Measurements from ENCODE around the gene GRIK1.
A peak's percentile ranks its signal among the peaks of the same experiment; 100 is the strongest.

Gene GRIK1

GRCh38 chr21:29654203-29654602, 285.6 kb downstream of the GRIK1 start:
- Histone ChIP-seq H3K27me3 (replicated peaks; ENCODE audit: control insufficient read depth, insufficient read depth, low read length) (no peaks in the 10 kb centered on the region), H3K36me3 (ENCODE audit: control insufficient read depth, insufficient read depth, low read length, severe bottlenecking) (no peaks in the 10 kb centered on the region), H3K4me1 (ENCODE audit: control insufficient read depth, insufficient read depth, low read length) (peaks cover 6% of the 10 kb centered on the region), H3K4me3 (ENCODE audit: low read length) (no peak overlapping the region), H3K9me3 (ENCODE audit: control insufficient read depth, low read length) (no peaks in the 10 kb centered on the region), H3K9ac (ENCODE audit: low read length) (no peak overlapping the region)
- DNase-seq (ENCODE audit: low read depth): no peak

- H3K9me3 ChIP-seq (ENCODE audit: control insufficient read depth, low read length): no peaks in the 10 kb centered on the region
- DNase-seq (ENCODE audit: low read depth): no peak
- H3K36me3 ChIP-seq (ENCODE audit: control insufficient read depth, insufficient read depth, low read length, severe bottlenecking): no peaks in the 10 kb centered on the region
- H3K9ac ChIP-seq (ENCODE audit: low read length): no peak overlapping the region
- no peaks in the 10 kb centered on the region for H3K4me1 ChIP-seq (ENCODE audit: control insufficient read depth, insufficient read depth, low read length)
- H3K27me3 ChIP-seq (replicated peaks; ENCODE audit: control insufficient read depth, insufficient read depth, low read length): no peaks in the 10 kb centered on the region
- no peak overlapping the region for H3K4me3 ChIP-seq (ENCODE audit: low read length)
These were observed 289.2 kb downstream of the GRIK1 start for GRCh38 chr21:29650523-29651022.

- Histone ChIP-seq H3K9me3 (ENCODE audit: control insufficient read depth, low read length) (no peaks in the 10 kb centered on the region), H3K36me3 (ENCODE audit: control insufficient read depth, insufficient read depth, low read length, severe bottlenecking) (no peaks in the 10 kb centered on the region), H3K9ac (ENCODE audit: low read length) (no peak overlapping the region), H3K27me3 (replicated peaks; ENCODE audit: control insufficient read depth, insufficient read depth, low read length) (no peaks in the 10 kb centered on the region), H3K4me1 (ENCODE audit: control insufficient read depth, insufficient read depth, low read length) (no peaks in the 10 kb centered on the region), H3K4me3 (ENCODE audit: low read length) (no peak overlapping the region)
- DNase-seq (ENCODE audit: low read depth): no peak
These were observed 290.4 kb downstream of the GRIK1 start for GRCh38 chr21:29649406-29649814.

- no peak overlapping the region for H3K9ac ChIP-seq (ENCODE audit: low read length)
These were observed 291.0 kb downstream of the GRIK1 start for GRCh38 chr21:29648710-29649240.

GRCh38 chr21:29647353-29647781, 292.4 kb downstream of the GRIK1 start:
- H3K4me3 ChIP-seq (ENCODE audit: low read length): no peak overlapping the region
- H3K27me3 ChIP-seq (replicated peaks; ENCODE audit: control insufficient read depth, insufficient read depth, low read length): no peaks in the 10 kb centered on the region
- no peaks in the 10 kb centered on the region for H3K4me1 ChIP-seq (ENCODE audit: control insufficient read depth, insufficient read depth, low read length)
- H3K9me3 ChIP-seq (ENCODE audit: control insufficient read depth, low read length): no peaks in the 10 kb centered on the region
- no peak overlapping the region for H3K9ac ChIP-seq (ENCODE audit: low read length)
- no peak for DNase-seq (ENCODE audit: low read depth)
- H3K36me3 ChIP-seq (ENCODE audit: control insufficient read depth, insufficient read depth, low read length, severe bottlenecking): no peaks in the 10 kb centered on the region

More at GRCh38 chr21:29648710-29649240, 291.0 kb downstream of the GRIK1 start:
- DNase-seq (ENCODE audit: low read depth): no peak
- Histone ChIP-seq H3K4me1 (ENCODE audit: control insufficient read depth, insufficient read depth, low read length) (no peaks in the 10 kb centered on the region), H3K4me3 (ENCODE audit: low read length) (no peak overlapping the region), H3K9me3 (ENCODE audit: control insufficient read depth, low read length) (no peaks in the 10 kb centered on the region), H3K36me3 (ENCODE audit: control insufficient read depth, insufficient read depth, low read length, severe bottlenecking) (no peaks in the 10 kb centered on the region), H3K27me3 (replicated peaks; ENCODE audit: control insufficient read depth, insufficient read depth, low read length) (no peaks in the 10 kb centered on the region)

- no peaks in the 10 kb centered on the region for H3K36me3 ChIP-seq (ENCODE audit: control insufficient read depth, insufficient read depth, low read length, severe bottlenecking)
- H3K4me3 ChIP-seq (ENCODE audit: low read length): no peak overlapping the region
- DNase-seq (ENCODE audit: low read depth): peak; percentile 46
- no peaks in the 10 kb centered on the region for H3K27me3 ChIP-seq (replicated peaks; ENCODE audit: control insufficient read depth, insufficient read depth, low read length)
- H3K4me1 ChIP-seq (ENCODE audit: control insufficient read depth, insufficient read depth, low read length): no peaks in the 10 kb centered on the region
- H3K9ac ChIP-seq (ENCODE audit: low read length): no peak overlapping the region
- H3K9me3 ChIP-seq (ENCODE audit: control insufficient read depth, low read length): no peaks in the 10 kb centered on the region
These were observed 293.9 kb downstream of the GRIK1 start for GRCh38 chr21:29645666-29646553.

- no peaks in the 10 kb centered on the region for H3K9me3 ChIP-seq (ENCODE audit: control insufficient read depth, low read length)
- no peaks in the 10 kb centered on the region for H3K27me3 ChIP-seq (replicated peaks; ENCODE audit: control insufficient read depth, insufficient read depth, low read length)
- H3K36me3 ChIP-seq (ENCODE audit: control insufficient read depth, insufficient read depth, low read length, severe bottlenecking): no peaks in the 10 kb centered on the region
- no peak overlapping the region for H3K4me3 ChIP-seq (ENCODE audit: low read length)
- DNase-seq (ENCODE audit: low read depth): no peak
- no peaks in the 10 kb centered on the region for H3K4me1 ChIP-seq (ENCODE audit: control insufficient read depth, insufficient read depth, low read length)
- H3K9ac ChIP-seq (ENCODE audit: low read length): no peak overlapping the region
These were observed 296.5 kb downstream of the GRIK1 start for GRCh38 chr21:29643289-29643688.

- no peak overlapping the region for H3K9ac ChIP-seq (ENCODE audit: low read length)
- no peaks in the 10 kb centered on the region for H3K9me3 ChIP-seq (ENCODE audit: control insufficient read depth, low read length)
- H3K36me3 ChIP-seq (ENCODE audit: control insufficient read depth, insufficient read depth, low read length, severe bottlenecking): no peaks in the 10 kb centered on the region
- H3K4me1 ChIP-seq (ENCODE audit: control insufficient read depth, insufficient read depth, low read length): no peaks in the 10 kb centered on the region
- no peaks in the 10 kb centered on the region for H3K27me3 ChIP-seq (replicated peaks; ENCODE audit: control insufficient read depth, insufficient read depth, low read length)
- DNase-seq (ENCODE audit: low read depth): no peak
- H3K4me3 ChIP-seq (ENCODE audit: low read length): no peak overlapping the region
These were observed 297.1 kb downstream of the GRIK1 start for GRCh38 chr21:29642551-29643245.

GRCh38 chr21:29641635-29642550, 297.9 kb downstream of the GRIK1 start:
- H3K9me3 ChIP-seq (ENCODE audit: control insufficient read depth, low read length): no peaks in the 10 kb centered on the region
- no peak overlapping the region for H3K9ac ChIP-seq (ENCODE audit: low read length)
- H3K4me1 ChIP-seq (ENCODE audit: control insufficient read depth, insufficient read depth, low read length): no peaks in the 10 kb centered on the region
- H3K27me3 ChIP-seq (replicated peaks; ENCODE audit: control insufficient read depth, insufficient read depth, low read length): no peaks in the 10 kb centered on the region
- no peak overlapping the region for H3K4me3 ChIP-seq (ENCODE audit: low read length)
- DNase-seq (ENCODE audit: low read depth): no peak
- no peaks in the 10 kb centered on the region for H3K36me3 ChIP-seq (ENCODE audit: control insufficient read depth, insufficient read depth, low read length, severe bottlenecking)

GRCh38 chr21:29641001-29641634, 298.7 kb downstream of the GRIK1 start:
- no peak overlapping the region for H3K9ac ChIP-seq (ENCODE audit: low read length)
- no peak overlapping the region for H3K4me3 ChIP-seq (ENCODE audit: low read length)
- H3K36me3 ChIP-seq (ENCODE audit: control insufficient read depth, insufficient read depth, low read length, severe bottlenecking): no peaks in the 10 kb centered on the region
- no peaks in the 10 kb centered on the region for H3K4me1 ChIP-seq (ENCODE audit: control insufficient read depth, insufficient read depth, low read length)
- no peak for DNase-seq (ENCODE audit: low read depth)
- H3K27me3 ChIP-seq (replicated peaks; ENCODE audit: control insufficient read depth, insufficient read depth, low read length): no peaks in the 10 kb centered on the region
- H3K9me3 ChIP-seq (ENCODE audit: control insufficient read depth, low read length): no peaks in the 10 kb centered on the region

All from adipocyte (in vitro differentiated cells).